Measurements from ENCODE around the gene NFATC3. TPM values are rescaled to one million over a fixed set of nuclear protein-coding genes. Genes with fewer than 3 reads are reported as not detected.

The NFATC3 gene
- total and polyA plus RNA-seq, 2 donors (not counting 1 experiment from before 2014, with no cell fraction given) = 33.4 to 115 TPM

GRCh38 chr16:68253721-68254120, 168.6 kb downstream of the NFATC3 start:
- H3K4me2 ChIP-seq (replicated peaks; ENCODE audit: low read depth, low read length, poor library complexity, severe bottlenecking) = no peak overlapping the region
- TF ChIP-seq EZH2 (IDR thresholded peaks at IDR 0.05; ENCODE audit: borderline replicate concordance, insufficient read depth, low read depth, low read length, poor library complexity, severe bottlenecking) = no peak
- no peak for TF ChIP-seq CTCF (IDR thresholded peaks at IDR 0.05)
- no peak for DNase-seq
- no peaks in the 10 kb centered on the region for H4K20me1 ChIP-seq (ENCODE audit: control insufficient read depth, insufficient read depth, low read length, poor library complexity, severe bottlenecking)
- no peak overlapping the region for H2AFZ ChIP-seq (ENCODE audit: insufficient read depth, low read depth, low read length, poor library complexity, severe bottlenecking)
- H3K4me3 ChIP-seq (ENCODE audit: control extremely low read depth in 1 of 5, extremely low read depth in 1 of 5, insufficient read depth in 1 of 5, low read depth in 2 of 5, low read length in 4 of 5) = no peak overlapping the region
- H3K9ac ChIP-seq (ENCODE audit: low read length) = no peak overlapping the region
- WGBS (ENCODE audit: insufficient coverage) = 87% methylated on average over 4 of the region's 4 CpGs
- H3K27me3 Mint-ChIP-seq = no peaks in the 10 kb centered on the region
- ChIA-PET CTCF (interaction anchor here (1.5 to 15.1 kb wide), 3 partner anchors 10 to 74 kb away, joined by 3 to 554 read pairs (median 8); partner anchors contain the start of genes PRMT7, SLC7A6 and SLC7A6OS), POLR2A (interaction anchor here (0.5 kb wide), 1 partner anchor 255 kb away, joined by 5 read pairs; no protein-coding TSS in a partner anchor)
- H3K36me3 ChIP-seq (replicated peaks in 1 of 2; ENCODE audit: control extremely low read depth in 1 of 2, control insufficient read depth in 1 of 2, extremely low read depth in 1 of 2, insufficient read depth in 2 of 2, low read length in 1 of 2) = peaks cover 0 to 20% of the 10 kb centered on the region in 2 experiments
- intact Hi-C loops (cut with micrococcal nuclease) = no loop called here
- no peaks in the 10 kb centered on the region for H3K27me3 ChIP-seq (replicated peaks in 1 of 4; ENCODE audit: control extremely low read depth in 1 of 4, control insufficient read depth in 3 of 4, insufficient read depth in 4 of 4, low read length in 3 of 4)
- H3K27ac ChIP-seq (ENCODE audit: low read length in 2 of 2) = no peak overlapping the region
- H3K9me3 ChIP-seq (ENCODE audit: control extremely low read depth in 1 of 3, control insufficient read depth in 2 of 3, insufficient read depth in 1 of 3, low read length in 2 of 3) = no peaks in the 10 kb centered on the region
- peaks cover 35 to 37% of the 10 kb centered on the region in 2 donors for H3K4me1 ChIP-seq (ENCODE audit: control insufficient read depth in 2 of 2, insufficient read depth in 2 of 2, low read length in 2 of 2)
- H3K9me3 Mint-ChIP-seq (ENCODE audit: insufficient read depth) = no peaks in the 10 kb centered on the region
- H3K4me3 Mint-ChIP-seq = no peak overlapping the region
- H3K4me1 Mint-ChIP-seq = peaks cover 30% of the 10 kb centered on the region
- peaks cover 10% of the 10 kb centered on the region for H3K79me2 ChIP-seq (ENCODE audit: control insufficient read depth, insufficient read depth, low read length)
- H3K27ac Mint-ChIP-seq = no peak overlapping the region
- no peak for ATAC-seq (ENCODE audit: low read depth)

- no peaks in the 10 kb centered on the region for H3K9me3 ChIP-seq (ENCODE audit: control extremely low read depth in 1 of 3, control insufficient read depth in 2 of 3, insufficient read depth in 1 of 3, low read length in 2 of 3)
- H3K79me2 ChIP-seq (ENCODE audit: control insufficient read depth, insufficient read depth, low read length) = peaks cover 10% of the 10 kb centered on the region
- Mint-ChIP-seq H3K27me3 (no peaks in the 10 kb centered on the region), H3K9me3 (ENCODE audit: insufficient read depth) (no peaks in the 10 kb centered on the region), H3K4me1 (peaks cover 32% of the 10 kb centered on the region), H3K4me3 (no peak overlapping the region), H3K27ac (no peak overlapping the region)
- TF ChIP-seq EZH2 (IDR thresholded peaks at IDR 0.05; ENCODE audit: borderline replicate concordance, insufficient read depth, low read depth, low read length, poor library complexity, severe bottlenecking) (no peak), CTCF (IDR thresholded peaks at IDR 0.05) (no peak)
- H3K27me3 ChIP-seq (replicated peaks in 1 of 4; ENCODE audit: control extremely low read depth in 1 of 4, control insufficient read depth in 3 of 4, insufficient read depth in 4 of 4, low read length in 3 of 4) = no peaks in the 10 kb centered on the region
- no peak overlapping the region for H3K4me2 ChIP-seq (replicated peaks; ENCODE audit: low read depth, low read length, poor library complexity, severe bottlenecking)
- WGBS (ENCODE audit: insufficient coverage) = 98% methylated on average over 16 of the region's 18 CpGs
- H4K20me1 ChIP-seq (ENCODE audit: control insufficient read depth, insufficient read depth, low read length, poor library complexity, severe bottlenecking) = no peaks in the 10 kb centered on the region
- no peak overlapping the region for H2AFZ ChIP-seq (ENCODE audit: insufficient read depth, low read depth, low read length, poor library complexity, severe bottlenecking)
- CTCF ChIA-PET = interaction anchor here (1.0 to 15.1 kb wide), 3 partner anchors 8 to 72 kb away, joined by 4 to 554 read pairs (median 8); partner anchors contain the start of gene SLC7A6
- H3K4me3 ChIP-seq (ENCODE audit: control extremely low read depth in 1 of 5, extremely low read depth in 1 of 5, insufficient read depth in 1 of 5, low read depth in 2 of 5, low read length in 4 of 5) = no peak overlapping the region
- peaks cover 35 to 39% of the 10 kb centered on the region in 2 donors for H3K4me1 ChIP-seq (ENCODE audit: control insufficient read depth in 2 of 2, insufficient read depth in 2 of 2, low read length in 2 of 2)
- intact Hi-C loops (cut with micrococcal nuclease) = no loop called here
- no peak for ATAC-seq (ENCODE audit: low read depth)
- no peak for DNase-seq
- peaks cover 0 to 31% of the 10 kb centered on the region in 2 experiments for H3K36me3 ChIP-seq (replicated peaks in 1 of 2; ENCODE audit: control extremely low read depth in 1 of 2, control insufficient read depth in 1 of 2, extremely low read depth in 1 of 2, insufficient read depth in 2 of 2, low read length in 1 of 2)
- H3K9ac ChIP-seq (ENCODE audit: low read length) = no peak overlapping the region
- POLR2A ChIA-PET = no interaction called here
- H3K27ac ChIP-seq (ENCODE audit: low read length in 2 of 2) = no peak overlapping the region
Observed at GRCh38 chr16:68255712-68256111, 170.5 kb downstream of the NFATC3 start.

Data from B cell (primary cell).